Measurements from ENCODE around the gene TBXA2R. TPM values are rescaled to one million over a fixed set of nuclear protein-coding genes. Genes with fewer than 3 reads are reported as not detected.
A peak's percentile ranks its signal among the peaks of the same experiment; 100 is the strongest.

Gene TBXA2R
- total RNA-seq, 4 donors from 2014 or later = 1.4 to 14.9 (median 4.5) TPM

- no peak for TF ChIP-seq EP300 (IDR thresholded peaks at IDR 0.05)
- no peak for TF ChIP-seq POLR2A (IDR thresholded peaks at IDR 0.05)
- no peak for TF ChIP-seq CTCF (IDR thresholded peaks at IDR 0.05)
- TF ChIP-seq POLR2AphosphoS5 (IDR thresholded peaks at IDR 0.05) = no peak
- Histone ChIP-seq H3K4me3 (no peak overlapping the region), H3K9me3 (no peaks in the 10 kb centered on the region), H3K27me3 (no peaks in the 10 kb centered on the region), H3K4me1 (peaks cover 0 to 8% (median 0%) of the 10 kb centered on the region in 3 donors), H3K36me3 (peaks cover 0 to 92% of the 10 kb centered on the region in 2 donors), H3K27ac (no peak overlapping the region)
- WGBS, 2 donors (ENCODE audit: low coverage in 1 of 2) = no CpG with 5 or more reads among the region's 37 CpGs
- ATAC-seq = no peak
These were observed 46.6 kb upstream of the TBXA2R start for GRCh38 chr19:3653081-3653795.

GRCh38 chr19:3652422-3652821, 45.7 kb upstream of the TBXA2R start:
- Histone ChIP-seq H3K27ac (no peak overlapping the region), H3K9me3 (no peaks in the 10 kb centered on the region), H3K4me1 (peaks cover 0 to 8% (median 0%) of the 10 kb centered on the region in 3 donors), H3K4me3 (no peak overlapping the region), H3K36me3 (peaks cover 0 to 92% of the 10 kb centered on the region in 2 donors), H3K27me3 (no peaks in the 10 kb centered on the region)
- no peak for ATAC-seq
- 54% methylated on average over 6 of the region's 14 CpGs; no CpG with 5 or more reads in 1 of the 2 donors for WGBS, 2 donors (ENCODE audit: low coverage in 1 of 2)
- no peak for TF ChIP-seq POLR2AphosphoS5 (IDR thresholded peaks at IDR 0.05)
- no peak for TF ChIP-seq EP300 (IDR thresholded peaks at IDR 0.05)
- TF ChIP-seq CTCF (IDR thresholded peaks at IDR 0.05) = no peak
- TF ChIP-seq POLR2A (IDR thresholded peaks at IDR 0.05) = no peak

DNA sequence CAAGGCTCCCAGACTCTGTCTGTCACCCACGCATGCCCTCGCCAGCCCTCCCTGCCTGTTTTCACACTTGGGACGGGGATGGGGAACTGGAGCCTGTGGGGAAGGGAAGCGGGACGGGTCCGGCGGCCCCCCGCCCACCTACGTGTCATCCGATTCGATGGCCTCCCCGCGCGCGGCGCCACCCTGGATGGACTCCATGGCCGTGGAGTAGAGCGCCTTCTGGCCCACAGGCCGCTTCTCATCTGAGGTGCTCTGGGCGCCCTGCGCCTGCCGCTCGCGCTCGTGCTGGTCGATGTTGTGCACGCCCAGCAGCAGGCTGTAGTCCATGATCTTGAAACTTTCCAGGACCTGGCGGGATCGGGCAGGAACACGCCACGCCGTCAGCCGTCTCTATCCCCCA, 45.0 kb upstream of the TBXA2R start:
- H3K9me3 ChIP-seq = no peaks in the 10 kb centered on the region
- no peak overlapping the region for H3K27ac ChIP-seq
- WGBS, 2 donors (ENCODE audit: low coverage in 1 of 2) = 100% methylated on average over 4 to 7 of the region's 33 CpGs
- no peak for ATAC-seq
- no peaks in the 10 kb centered on the region for H3K27me3 ChIP-seq
- TF ChIP-seq POLR2A (IDR thresholded peaks at IDR 0.05) (no peak), CTCF (IDR thresholded peaks at IDR 0.05) (no peak), EP300 (IDR thresholded peaks at IDR 0.05) (no peak), POLR2AphosphoS5 (IDR thresholded peaks at IDR 0.05) (no peak)
- H3K4me3 ChIP-seq = no peak overlapping the region
- H3K36me3 ChIP-seq = peaks cover 0 to 92% of the 10 kb centered on the region in 2 donors
- peaks cover 0 to 8% (median 0%) of the 10 kb centered on the region in 3 donors for H3K4me1 ChIP-seq

DNA sequence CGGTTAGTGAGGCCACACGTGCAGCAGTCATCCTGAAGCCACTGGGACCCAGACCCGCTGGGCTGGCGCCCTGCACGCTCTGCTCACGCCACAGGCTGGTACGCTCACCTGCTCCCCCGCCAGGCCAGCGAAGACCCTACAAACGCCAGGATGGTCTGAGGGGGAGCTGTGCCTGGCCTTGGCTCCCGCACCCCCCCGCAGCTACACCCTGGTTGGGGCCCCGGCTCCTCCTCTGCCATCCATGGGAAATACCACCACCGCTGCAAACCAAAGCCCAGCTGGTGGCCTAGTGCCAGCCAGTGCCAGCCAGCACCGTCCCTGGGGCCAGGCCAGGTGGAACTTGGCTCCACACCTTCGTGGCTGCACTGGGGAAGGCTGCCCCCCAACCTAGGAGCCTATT, 43.2 kb upstream of the TBXA2R start:
- no CpG with 5 or more reads among the region's 16 CpGs for WGBS, 2 donors (ENCODE audit: low coverage in 1 of 2)
- peaks cover 0 to 92% of the 10 kb centered on the region in 2 donors for H3K36me3 ChIP-seq
- no peak overlapping the region for H3K4me3 ChIP-seq
- no peaks in the 10 kb centered on the region for H3K27me3 ChIP-seq
- no peak for TF ChIP-seq EP300 (IDR thresholded peaks at IDR 0.05)
- TF ChIP-seq POLR2A (IDR thresholded peaks at IDR 0.05) = no peak
- TF ChIP-seq CTCF (IDR thresholded peaks at IDR 0.05) = no peak
- no peak for ATAC-seq
- H3K9me3 ChIP-seq = no peaks in the 10 kb centered on the region
- peaks cover 0 to 9% (median 0%) of the 10 kb centered on the region in 3 donors for H3K4me1 ChIP-seq
- H3K27ac ChIP-seq = peak overlapping the region in 1 of 4 donors; percentile 10

Measured in gastroesophageal sphincter (tissue), 4 donors.